Measurements from ENCODE around the gene PCNX1. TPM values are rescaled to one million over a fixed set of nuclear protein-coding genes. Genes with fewer than 3 reads are reported as not detected.

The PCNX1 gene
- total and polyA plus RNA-seq, 2 of the 4 experiments (the other 2 are of a cell fraction) = 15.0 to 43.7 TPM

GRCh38 chr14:70893062-70893845, 14.0 kb upstream of the PCNX1 start:
- Histone ChIP-seq H3K56ac (ENCODE audit: extremely low read depth, insufficient read depth, low read length) (no peak overlapping the region), H3K4me2 (ENCODE audit: low read depth, low read length) (no peak overlapping the region), H3K79me1 (ENCODE audit: low read depth in 1 of 2, low read length in 2 of 2) (no peaks in the 10 kb centered on the region), H2BK5ac (ENCODE audit: low read depth, low read length, poor library complexity, severe bottlenecking) (no peak overlapping the region), H3K4me1 (ENCODE audit: control insufficient read depth, insufficient read depth, low read length) (peaks cover 9% of the 10 kb centered on the region), H3K9ac (ENCODE audit: low read depth, low read length) (no peak overlapping the region), H3K36me3 (ENCODE audit: control insufficient read depth, insufficient read depth, low read length) (no peaks in the 10 kb centered on the region), H3K18ac (ENCODE audit: low read depth, low read length) (no peak overlapping the region), H3K14ac (replicated peaks; ENCODE audit: low read depth, low read length) (no peak overlapping the region), H3K23ac (ENCODE audit: low read depth, low read length) (no peak overlapping the region), H3K9me3 (ENCODE audit: control insufficient read depth, insufficient read depth, low read length) (no peaks in the 10 kb centered on the region), H3K4ac (ENCODE audit: low read depth, low read length) (no peak overlapping the region), H4K5ac (ENCODE audit: low read depth, low read length) (no peak overlapping the region), H3K27ac (ENCODE audit: insufficient read depth, low read length) (no peak overlapping the region), H2BK15ac (ENCODE audit: low read depth, low read length) (no peak overlapping the region), H3K27me3 (ENCODE audit: control insufficient read depth, insufficient read depth, low read length) (no peaks in the 10 kb centered on the region), H2AFZ (replicated peaks; ENCODE audit: low read length, poor library complexity) (no peak overlapping the region), H2AK9ac (replicated peaks; ENCODE audit: low read depth, low read length, poor library complexity) (no peak overlapping the region), H4K91ac (ENCODE audit: insufficient read depth, low read depth, low read length) (no peak overlapping the region), H2AK5ac (ENCODE audit: low read depth, low read length) (no peak overlapping the region), H2BK120ac (ENCODE audit: low read depth, low read length) (no peak overlapping the region), H3K9me1 (ENCODE audit: insufficient read depth, low read length) (peaks cover 2% of the 10 kb centered on the region; the same call in 1 of the 2 replicates), H4K8ac (ENCODE audit: low read depth in 2 of 2, low read length in 2 of 2) (no peak overlapping the region), H2BK20ac (ENCODE audit: low read depth, low read length) (no peak overlapping the region), H4K20me1 (ENCODE audit: insufficient read depth, low read length) (no peaks in the 10 kb centered on the region), H3K4me3 (ENCODE audit: insufficient read depth, low read depth, low read length) (no peak overlapping the region)
- TF ChIP-seq SMC3 (IDR thresholded peaks at IDR 0.05; ENCODE audit: low read depth, low read length) (no peak), POLR2A (IDR thresholded peaks at IDR 0.05; ENCODE audit: low read depth, low read length) (no peak), BHLHE40 (IDR thresholded peaks at IDR 0.05; ENCODE audit: low read depth, low read length) (no peak), RCOR1 (IDR thresholded peaks at IDR 0.05; ENCODE audit: insufficient replicate concordance, low read length) (no peak), RAD21 (IDR thresholded peaks at IDR 0.05; ENCODE audit: low read length) (no peak), MXI1 (IDR thresholded peaks at IDR 0.05; ENCODE audit: borderline replicate concordance, low read depth, low read length) (no peak), NFE2L2 (IDR thresholded peaks at IDR 0.05; ENCODE audit: low read depth, low read length) (no peak)
- no peak for DNase-seq
- 87% methylated on average over 3 of the region's 13 CpGs; no CpG with 5 or more reads in 1 of the 2 experiments for WGBS, 2 experiments (ENCODE audit: extremely low coverage in 2 of 2, insufficient read length in 1 of 2)
- ATAC-seq (ENCODE audit: low read depth) = no peak
- ChIA-PET POLR2A (ENCODE audit: unreplicated experiment) (no interaction called here), CTCF (no interaction called here)
- intact Hi-C loops (cut with micrococcal nuclease) = no loop called here
- no TSS peak for BruUV-seq (replicated peaks)
- dilution Hi-C loops (cut with HindIII; ENCODE audit: low sequenced_read_pairs, unreplicated experiment) = no loop called here
- in situ Hi-C loops (cut with MboI; ENCODE audit: low sequenced_read_pairs) = no loop called here
